SK-N-SH (cell line): ENCODE results near the gene TBL3. TPM values are rescaled to one million over a fixed set of nuclear protein-coding genes. Genes with fewer than 3 reads are reported as not detected.

Experiments used
- CTCF ChIA-PET: fragments of 300-600, 350-600 bp; formaldehyde crosslinking; extraction: SDS; loops from one replicate; lab custom pipeline; 2021; lab: Yijun Ruan, JAX
- POLR2A ChIA-PET: fragments of 350-600 bp; sonication (Branson Sonifier 250); formaldehyde crosslinking; extraction: SDS; loops from one replicate; lab custom pipeline; 2020; ENCODE audit warnings: antibody characterized with exemption, inconsistent platforms; lab: Yijun Ruan, JAX
- DNase-seq: peaks from one replicate; pipeline ENCODE4 v3.0.0; 2012
- H2AFZ ChIP-seq: fragments of 200-600 bp; sonication (generic); 2 replicates; pipeline ENCODE4 v1.8.1; 2016; ENCODE audit warnings: antibody characterized with exemption, mild to moderate bottlenecking, low read depth
- H3F3A ChIP-seq: fragments of 200-600 bp; sonication (generic); replicated peaks from 2 replicates; pipeline ENCODE3; 2016; ENCODE audit warnings: antibody characterized with exemption, mild to moderate bottlenecking; ENCODE audit not compliant: insufficient read depth
- H3K27ac ChIP-seq, 2 experiments: fragments of 200-500 bp in 1 of 2; fragments of 200-600 bp in 1 of 2; sonication (Bioruptor generic) in 1 of 2; sonication (generic), shearing (Covaris generic) in 1 of 2; 2 replicates each; pipeline versions ENCODE4 v1.5.1 to v1.6.1; 2014 to 2016; ENCODE audit warnings: low read depth in 2 of 2, inconsistent platforms in 1 of 2, low read length in 1 of 2, mild to moderate bottlenecking in 1 of 2, mixed read lengths in 1 of 2
- H3K27me3 ChIP-seq: fragments of 200-600 bp; sonication (generic), shearing (Covaris generic); 2 replicates; pipeline ENCODE4 v1.6.1; 2016; ENCODE audit warnings: mixed run types; ENCODE audit not compliant: insufficient read depth
- H3K36me3 ChIP-seq, 2 experiments: fragments of 200-500 bp in 1 of 2; fragments of 200-600 bp in 1 of 2; sonication (Bioruptor generic) in 1 of 2; sonication (generic) in 1 of 2; replicated peaks in 1 of 2; 2 replicates each; pipeline versions ENCODE3 to v1.5.1; 2014 to 2016; ENCODE audit warnings: low read length in 1 of 2, mild to moderate bottlenecking in 1 of 2; ENCODE audit not compliant: insufficient read depth in 2 of 2, control insufficient read depth in 1 of 2
- H3K4me1 ChIP-seq, 2 experiments: fragments of 200-500 bp in 1 of 2; fragments of 200-600 bp in 1 of 2; sonication (Bioruptor generic) in 1 of 2; sonication (generic), shearing (Covaris generic) in 1 of 2; 2 replicates each; pipeline versions ENCODE4 v1.5.1 to v1.6.1; 2014 to 2016; ENCODE audit warnings: low read depth in 1 of 2, low read length in 1 of 2, mixed run types in 1 of 2; ENCODE audit not compliant: insufficient read depth in 2 of 2, control insufficient read depth in 1 of 2
- H3K4me2 ChIP-seq: fragments of 200-600 bp; sonication (generic), shearing (Covaris generic); 2 replicates; pipeline ENCODE4 v1.6.1; 2017; ENCODE audit warnings: mixed run types
- H3K4me3 ChIP-seq, 2 experiments: fragments of 200-500 bp in 1 of 2; fragments of 200-600 bp in 1 of 2; sonication (Bioruptor generic) in 1 of 2; sonication (generic), shearing (Covaris generic) in 1 of 2; 2 replicates each; pipeline versions ENCODE4 v1.5.1 to v1.8.1; 2014 to 2016; ENCODE audit warnings: low read depth in 2 of 2, inconsistent platforms in 1 of 2, low read length in 1 of 2, mild to moderate bottlenecking in 1 of 2, mixed read lengths in 1 of 2, moderate library complexity in 1 of 2
- H3K79me2 ChIP-seq: fragments of 200-600 bp; sonication (generic); 2 replicates; pipeline ENCODE4 v1.8.1; 2017; ENCODE audit warnings: mild to moderate bottlenecking; ENCODE audit not compliant: insufficient read depth
- H3K9ac ChIP-seq: fragments of 200-600 bp; sonication (generic); 2 replicates; pipeline ENCODE4 v1.6.1; 2017; ENCODE audit warnings: mixed run types
- H3K9me2 ChIP-seq: fragments of 200-600 bp; sonication (generic); 2 replicates; pipeline ENCODE4 v1.6.1; 2017; ENCODE audit warnings: mixed run types
- H3K9me3 ChIP-seq: fragments of 200-600 bp; sonication (generic); 2 replicates; pipeline ENCODE4 v1.6.1; 2017; ENCODE audit warnings: mixed run types, mild to moderate bottlenecking, moderate library complexity
- H4K20me1 ChIP-seq: fragments of 200-600 bp; sonication (generic); 2 replicates; pipeline ENCODE4 v1.6.1; 2017; ENCODE audit warnings: mild to moderate bottlenecking, mixed run types; ENCODE audit not compliant: insufficient read depth
- ELF1 ChIP-seq: IDR thresholded peaks from 2 replicates; pipeline ENCODE4 v1.4.0; 2012
- EP300 ChIP-seq, 2 experiments: IDR thresholded peaks; 2 replicates each; pipeline versions ENCODE4 v1.4.0 to v1.6.1; 2012; ENCODE audit warnings: borderline replicate concordance in 1 of 2, low read depth in 1 of 2, low read length in 1 of 2
- IRF3 ChIP-seq: fragments of 150-350 bp; IDR thresholded peaks from 2 replicates; pipeline ENCODE4 v1.6.1; 2016; ENCODE audit warnings: mild to moderate bottlenecking, low read depth, low read length
- PBX3 ChIP-seq: IDR thresholded peaks from 2 replicates; pipeline ENCODE4; 2012
- POLR2AphosphoS5 ChIP-seq: IDR thresholded peaks from 2 replicates; pipeline ENCODE4 v1.6.1; 2012; ENCODE audit warnings: low read depth, low read length
- REST ChIP-seq: IDR thresholded peaks from 2 replicates; pipeline ENCODE4 v1.6.1; 2012; ENCODE audit warnings: mild to moderate bottlenecking, low read depth, low read length, moderate library complexity
- RFX5 ChIP-seq: IDR thresholded peaks from 2 replicates; pipeline ENCODE4 v1.6.1; 2012; ENCODE audit warnings: mild to moderate bottlenecking, improper control_type of control experiment, low read length
- TCF12 ChIP-seq: IDR thresholded peaks from 2 replicates; pipeline ENCODE4 v1.4.0; 2012
- TEAD4 ChIP-seq: IDR thresholded peaks from 2 replicates; pipeline ENCODE4 v1.4.0; 2012; ENCODE audit warnings: mild to moderate bottlenecking, borderline replicate concordance; ENCODE audit not compliant: insufficient read depth
- ZBTB33 ChIP-seq: IDR thresholded peaks from 2 replicates; pipeline ENCODE4 v1.4.0; 2012; ENCODE audit warnings: low read depth, borderline replicate concordance
- WGBS: methylation state at CpG from one replicate; pipeline ENCODE4 v1.1.6; 2017; ENCODE audit warnings: low lambda C conversion rate; 5-methylcytosine and 5-hydroxymethylcytosine counted together
- polyA plus RNA-seq, 3 experiments: library from polyadenylated mRNA; depleted of rRNA; stranded (reverse); fragments of >200 nt; gene quantifications; 2 replicates each; pipeline ENCODE4 v1.2.3, GENCODE V29; 2012

Gene TBL3
- polyA plus RNA-seq, 1 of the 3 experiments (the other 2 are of a cell fraction): 37.1 TPM

GRCh38 chr16:2026461-2027023 is 54.7 kb downstream of the TBL3 start, which contains the start of gene NHERF2:
Gene NHERF2, plus strand, starts transcription at chr16:2026902. Its CDS starts 104 bp downstream, at chr16:2027006.
- TF ChIP-seq POLR2AphosphoS5 (no peak), RFX5 (no peak), ZBTB33 (no peak), ELF1 (no peak), IRF3 (no peak), EP300 (IDR thresholded peaks at IDR 0.05; ENCODE audit: borderline replicate concordance in 1 of 2, low read depth in 1 of 2, low read length in 1 of 2) (no peak), TCF12 (no peak), REST (no peak), PBX3 (no peak), TEAD4 (no peak)
- H3K4me1 ChIP-seq: peaks cover 7 to 29% of the 10 kb centered on the region in 2 experiments; a peak in 2 of 4 replicates
- peaks cover 15% of the 10 kb centered on the region; the same call in 1 of the 2 replicates for H3K79me2 ChIP-seq
- H3K4me3 ChIP-seq: peak within 1 kb of the TSS; percentile 56 to 67
- 17% methylated on average over 25 of the region's 59 CpGs for WGBS
- no peaks in the 10 kb centered on the region for H3K27me3 ChIP-seq
- H3K9me2 ChIP-seq: no peaks in the 10 kb centered on the region
- H4K20me1 ChIP-seq: peaks cover 8% of the 10 kb centered on the region; the same call in 1 of the 2 replicates
- no peaks in the 10 kb centered on the region for H3K9me3 ChIP-seq
- no peak within 1 kb of the TSS for H2AFZ ChIP-seq
- H3K36me3 ChIP-seq: peaks cover 0 to 6% of the 10 kb centered on the region in 2 experiments
- ChIA-PET CTCF (interaction anchor here (1.1 to 6.5 kb wide), 5 partner anchors 13 to 127 kb away, joined by 3 to 68 read pairs (median 5); no protein-coding TSS in a partner anchor), POLR2A (no interaction called here)
- peak; percentile 90 for DNase-seq
- H3K4me2 ChIP-seq: peak within 1 kb of the TSS; percentile 90
- peak within 1 kb of the TSS in 1 of 2 experiments; percentile 28; a peak in 1 of 4 replicates for H3K27ac ChIP-seq
- peaks cover 9% of the 10 kb centered on the region for H3F3A ChIP-seq
- peak within 1 kb of the TSS; percentile 61 for H3K9ac ChIP-seq
